Activated CD4-positive, alpha-beta T cell treated with anti-CD3 and anti-CD28 coated beads, Interleukin-2, amount 10 ng/mL, durations not matched to agents 7 days and 5 days (primary cell): ENCODE data around the gene ITGAE. TPM values are rescaled to one million over a fixed set of nuclear protein-coding genes. Genes with fewer than 3 reads are reported as not detected.

ENCODE experiments used
- CTCF ChIA-PET: fragments of 350-600 bp; sonication (Branson Sonifier 250); formaldehyde crosslinking; loops from one replicate; lab custom pipeline; 2021; ENCODE audit warnings: antibody characterized with exemption; lab: Charles Lee
- POLR2A ChIA-PET: fragments of 350-600 bp; sonication (Branson Sonifier 250); formaldehyde crosslinking; loops from one replicate; lab custom pipeline; 2021; ENCODE audit warnings: antibody characterized with exemption; lab: Charles Lee
- DNase-seq: peaks from one replicate; pipeline ENCODE4 v3.0.0-alpha.2; 2020
- H3K27ac Mint-ChIP-seq: one replicate; pipeline ENCODE4 v1.8.0; 2021; ENCODE audit warnings: mild to moderate bottlenecking, moderate library complexity, mixed read lengths
- H3K27me3 Mint-ChIP-seq: one replicate; pipeline ENCODE4 v1.8.0; 2021; ENCODE audit warnings: mixed read lengths
- H3K36me3 Mint-ChIP-seq: one replicate; pipeline ENCODE4 v1.8.0; 2021; ENCODE audit warnings: low read depth, mixed read lengths
- H3K4me1 Mint-ChIP-seq: one replicate; pipeline ENCODE4 v1.8.0; 2021; ENCODE audit warnings: mixed read lengths
- H3K4me3 Mint-ChIP-seq: one replicate; pipeline ENCODE4 v1.8.0; 2021; ENCODE audit warnings: mild to moderate bottlenecking, moderate library complexity, mixed read lengths
- H3K9me3 Mint-ChIP-seq: one replicate; pipeline ENCODE4 v1.8.0; 2021; ENCODE audit warnings: mixed read lengths
- total RNA-seq, 2 experiments: library from RNA; stranded (reverse); gene quantifications; one replicate each; pipeline ENCODE4 v1.2.3, GENCODE V29; 2021

Gene ITGAE
- total RNA-seq, 2 experiments from 2014 or later = 18.3 to 20.9 TPM

GRCh38 chr17:3678821-3679530, 122.0 kb downstream of the ITGAE start:
- H3K4me1 Mint-ChIP-seq = peaks cover 28% of the 10 kb centered on the region
- peaks cover 22% of the 10 kb centered on the region for H3K36me3 Mint-ChIP-seq
- H3K27me3 Mint-ChIP-seq = no peaks in the 10 kb centered on the region
- DNase-seq = no peak
- H3K9me3 Mint-ChIP-seq = no peaks in the 10 kb centered on the region
- CTCF ChIA-PET = interaction anchor here (0.6 to 1.4 kb wide), 6 partner anchors 28 to 255 kb away, joined by 3 to 4 read pairs (median 3); no protein-coding TSS in a partner anchor
- no peak overlapping the region for H3K4me3 Mint-ChIP-seq
- H3K27ac Mint-ChIP-seq = peak overlapping the region; percentile 48
- POLR2A ChIA-PET = no interaction called here

- no peaks in the 10 kb centered on the region for H3K9me3 Mint-ChIP-seq
- no peak for DNase-seq
- peaks cover 26% of the 10 kb centered on the region for H3K4me1 Mint-ChIP-seq
- H3K36me3 Mint-ChIP-seq = peaks cover 22% of the 10 kb centered on the region
- peak overlapping the region; percentile 48 for H3K27ac Mint-ChIP-seq
- ChIA-PET POLR2A (no interaction called here), CTCF (interaction anchor here (0.7 to 1.6 kb wide), 6 partner anchors 17 to 167 kb away, joined by 3 to 6 read pairs (median 4); partner anchors contain the start of genes NCBP3 and P2RX5)
- no peak overlapping the region for H3K4me3 Mint-ChIP-seq
- no peaks in the 10 kb centered on the region for H3K27me3 Mint-ChIP-seq
These were observed 122.7 kb downstream of the ITGAE start for GRCh38 chr17:3678095-3678820.

- Mint-ChIP-seq H3K4me1 (peaks cover 6% of the 10 kb centered on the region), H3K36me3 (peaks cover 8% of the 10 kb centered on the region), H3K27me3 (no peaks in the 10 kb centered on the region), H3K4me3 (no peak overlapping the region), H3K27ac (no peak overlapping the region), H3K9me3 (no peaks in the 10 kb centered on the region)
- DNase-seq = no peak
- POLR2A ChIA-PET = no interaction called here
- CTCF ChIA-PET = interaction anchor here (0.6 kb wide), 2 partner anchors 397 to 594 kb away, joined by 3 to 4 read pairs; no protein-coding TSS in a partner anchor
These were observed 125.1 kb downstream of the ITGAE start for GRCh38 chr17:3675886-3676285.

- H3K27me3 Mint-ChIP-seq = no peaks in the 10 kb centered on the region
- peaks cover 8% of the 10 kb centered on the region for H3K36me3 Mint-ChIP-seq
- no peak overlapping the region for H3K4me3 Mint-ChIP-seq
- DNase-seq = no peak
- no peak overlapping the region for H3K27ac Mint-ChIP-seq
- POLR2A ChIA-PET = no interaction called here
- no peaks in the 10 kb centered on the region for H3K9me3 Mint-ChIP-seq
- H3K4me1 Mint-ChIP-seq = peaks cover 18% of the 10 kb centered on the region
- CTCF ChIA-PET = interaction anchor here (2.2 kb wide), 1 partner anchor 10 kb away, joined by 9 read pairs; no protein-coding TSS in a partner anchor
These were observed 128.4 kb downstream of the ITGAE start for GRCh38 chr17:3672571-3672970.

- H3K4me3 Mint-ChIP-seq = peak overlapping the region; percentile 92
- POLR2A ChIA-PET = no interaction called here
- H3K9me3 Mint-ChIP-seq = no peaks in the 10 kb centered on the region
- H3K36me3 Mint-ChIP-seq = peaks cover 8% of the 10 kb centered on the region
- no peak for DNase-seq
- CTCF ChIA-PET = interaction anchor here (0.9 to 1.4 kb wide), 2 partner anchors 13 to 26 kb away, joined by 3 to 4 read pairs; partner anchors contain the start of gene P2RX5
- H3K4me1 Mint-ChIP-seq = peaks cover 29% of the 10 kb centered on the region
- peak overlapping the region; percentile 90 for H3K27ac Mint-ChIP-seq
- no peaks in the 10 kb centered on the region for H3K27me3 Mint-ChIP-seq
These were observed 131.4 kb downstream of the ITGAE start for GRCh38 chr17:3669548-3669947.

GRCh38 chr17:3669085-3669347, 132.0 kb downstream of the ITGAE start:
- Mint-ChIP-seq H3K27me3 (no peaks in the 10 kb centered on the region), H3K36me3 (peaks cover 8% of the 10 kb centered on the region), H3K4me3 (peak overlapping the region; percentile 92), H3K9me3 (no peaks in the 10 kb centered on the region), H3K27ac (peak overlapping the region; percentile 90), H3K4me1 (peaks cover 29% of the 10 kb centered on the region)
- ChIA-PET POLR2A (interaction anchor here (0.6 kb wide), 1 partner anchor 87 kb away, joined by 3 read pairs; no protein-coding TSS in a partner anchor), CTCF (interaction anchor here (0.6 kb wide), 1 partner anchor 168 kb away, joined by 3 read pairs; no protein-coding TSS in a partner anchor)
- DNase-seq = no peak

GRCh38 chr17:3668279-3669084, 132.5 kb downstream of the ITGAE start, which contains the start of the genes EMC6 and TAX1BP3:
EMC6 (plus strand) TSS chr17:3668812; CDS start chr17:3669147, 335 bp downstream.
TAX1BP3 (minus strand) TSS chr17:3668578; CDS start chr17:3668526, 52 bp downstream.
- Mint-ChIP-seq H3K4me1 (peaks cover 29% of the 10 kb centered on the region), H3K27ac (peak within 1 kb of the TSS; percentile 90), H3K27me3 (no peaks in the 10 kb centered on the region), H3K4me3 (peak within 1 kb of the TSS; percentile 92), H3K36me3 (peaks cover 8% of the 10 kb centered on the region), H3K9me3 (no peaks in the 10 kb centered on the region)
- ChIA-PET POLR2A (interaction anchor here (0.6 kb wide), 1 partner anchor 87 kb away, joined by 3 read pairs; no protein-coding TSS in a partner anchor), CTCF (interaction anchor here (0.6 kb wide), 1 partner anchor 169 kb away, joined by 3 read pairs; no protein-coding TSS in a partner anchor)
- DNase-seq = peak; percentile 99

- peak; percentile 23 for DNase-seq
- ChIA-PET CTCF (interaction anchor here (1.0 kb wide), 2 partner anchors 23 to 31 kb away, joined by 3 to 4 read pairs; partner anchors contain the start of genes CTNS and SHPK), POLR2A (no interaction called here)
- no peak overlapping the region for H3K27ac Mint-ChIP-seq
- peaks cover 29% of the 10 kb centered on the region for H3K4me1 Mint-ChIP-seq
- no peaks in the 10 kb centered on the region for H3K27me3 Mint-ChIP-seq
- H3K36me3 Mint-ChIP-seq = peaks cover 8% of the 10 kb centered on the region
- H3K4me3 Mint-ChIP-seq = peak overlapping the region; percentile 92
- no peaks in the 10 kb centered on the region for H3K9me3 Mint-ChIP-seq
These were observed 133.4 kb downstream of the ITGAE start for GRCh38 chr17:3667366-3668278.

GRCh38 chr17:3666516-3666915, 134.5 kb downstream of the ITGAE start:
- H3K9me3 Mint-ChIP-seq = no peaks in the 10 kb centered on the region
- peak overlapping the region; percentile 33 for H3K4me3 Mint-ChIP-seq
- no peak overlapping the region for H3K27ac Mint-ChIP-seq
- H3K36me3 Mint-ChIP-seq = peaks cover 8% of the 10 kb centered on the region
- ChIA-PET CTCF (interaction anchor here (0.6 to 1.4 kb wide), 5 partner anchors 17 to 180 kb away, joined by 3 to 7 read pairs (median 4); partner anchors contain the start of gene NCBP3), POLR2A (no interaction called here)
- H3K4me1 Mint-ChIP-seq = peaks cover 29% of the 10 kb centered on the region
- H3K27me3 Mint-ChIP-seq = no peaks in the 10 kb centered on the region
- no peak for DNase-seq

- ChIA-PET POLR2A (no interaction called here), CTCF (interaction anchor here (1.2 to 1.4 kb wide), 2 partner anchors 29 to 180 kb away, joined by 3 to 4 read pairs; partner anchors contain the start of gene NCBP3)
- peaks cover 8% of the 10 kb centered on the region for H3K36me3 Mint-ChIP-seq
- peak overlapping the region; percentile 33 for H3K4me3 Mint-ChIP-seq
- H3K4me1 Mint-ChIP-seq = peaks cover 29% of the 10 kb centered on the region
- no peaks in the 10 kb centered on the region for H3K9me3 Mint-ChIP-seq
- DNase-seq = no peak
- no peaks in the 10 kb centered on the region for H3K27me3 Mint-ChIP-seq
- no peak overlapping the region for H3K27ac Mint-ChIP-seq
These were observed 135.2 kb downstream of the ITGAE start for GRCh38 chr17:3665834-3666233.
